Nephron progenitor cell (in vitro differentiated cells): Measurements from ENCODE around the gene SLC25A18.

ENCODE experiments used
- DNase-seq: peaks from one replicate; pipeline ENCODE4 v3.0.0; 2021
- H3K27ac Mint-ChIP-seq: 2 replicates; pipeline ENCODE4 v1.8.0; 2021; ENCODE audit warnings: mild to moderate bottlenecking, moderate library complexity, mixed read lengths
- H3K27me3 Mint-ChIP-seq: 2 replicates; pipeline ENCODE4 v1.8.0; 2021; ENCODE audit warnings: mild to moderate bottlenecking, low read depth, mixed read lengths; ENCODE audit not compliant: poor library complexity
- H3K36me3 Mint-ChIP-seq: 2 replicates; pipeline ENCODE4 v1.8.0; 2021; ENCODE audit warnings: low read depth, mixed read lengths
- H3K4me1 Mint-ChIP-seq: 2 replicates; pipeline ENCODE4 v1.8.0; 2021; ENCODE audit warnings: mixed read lengths
- H3K4me3 Mint-ChIP-seq: 2 replicates; pipeline ENCODE4 v1.8.0; 2021; ENCODE audit warnings: mild to moderate bottlenecking, moderate library complexity, mixed read lengths
- H3K9me3 Mint-ChIP-seq: 2 replicates; pipeline ENCODE4 v1.8.0; 2021; ENCODE audit warnings: mild to moderate bottlenecking, moderate library complexity, mixed read lengths
- TF ChIP-seq, protein P1 (sequence below): fragments of 200-600 bp; sonication (generic); IDR thresholded peaks from 2 replicates; pipeline ENCODE4 v1.5.0; 2021; ENCODE audit warnings: antibody characterized with exemption

The SLC25A18 gene

DNA sequence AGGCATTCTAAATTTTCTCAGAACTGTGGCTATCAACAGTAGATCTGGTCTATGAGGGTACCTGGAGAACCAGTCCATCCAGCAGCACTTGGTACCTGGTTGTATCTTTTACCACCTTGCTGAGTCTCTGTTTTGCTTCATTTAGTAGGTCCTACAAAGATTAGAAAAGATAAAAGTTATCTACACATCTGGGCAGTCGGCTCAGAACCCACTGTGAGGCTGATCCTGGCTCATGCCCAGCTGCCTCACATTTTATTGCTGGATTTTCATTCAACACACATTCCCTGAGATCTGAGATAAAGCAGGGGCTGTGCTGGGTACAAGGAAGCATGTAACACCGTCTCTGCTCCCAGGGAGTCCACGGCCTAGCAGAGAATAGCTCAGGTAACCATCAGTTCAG lies 37.7 kb downstream of the SLC25A18 start:
- Mint-ChIP-seq H3K27ac (peak overlapping the region; percentile 95), H3K4me3 (no peak overlapping the region), H3K9me3 (peaks cover 8% of the 10 kb centered on the region), H3K27me3 (no peaks in the 10 kb centered on the region), H3K36me3 (peaks cover 45% of the 10 kb centered on the region), H3K4me1 (peaks cover 5% of the 10 kb centered on the region)
- TF ChIP-seq, protein P1, sequence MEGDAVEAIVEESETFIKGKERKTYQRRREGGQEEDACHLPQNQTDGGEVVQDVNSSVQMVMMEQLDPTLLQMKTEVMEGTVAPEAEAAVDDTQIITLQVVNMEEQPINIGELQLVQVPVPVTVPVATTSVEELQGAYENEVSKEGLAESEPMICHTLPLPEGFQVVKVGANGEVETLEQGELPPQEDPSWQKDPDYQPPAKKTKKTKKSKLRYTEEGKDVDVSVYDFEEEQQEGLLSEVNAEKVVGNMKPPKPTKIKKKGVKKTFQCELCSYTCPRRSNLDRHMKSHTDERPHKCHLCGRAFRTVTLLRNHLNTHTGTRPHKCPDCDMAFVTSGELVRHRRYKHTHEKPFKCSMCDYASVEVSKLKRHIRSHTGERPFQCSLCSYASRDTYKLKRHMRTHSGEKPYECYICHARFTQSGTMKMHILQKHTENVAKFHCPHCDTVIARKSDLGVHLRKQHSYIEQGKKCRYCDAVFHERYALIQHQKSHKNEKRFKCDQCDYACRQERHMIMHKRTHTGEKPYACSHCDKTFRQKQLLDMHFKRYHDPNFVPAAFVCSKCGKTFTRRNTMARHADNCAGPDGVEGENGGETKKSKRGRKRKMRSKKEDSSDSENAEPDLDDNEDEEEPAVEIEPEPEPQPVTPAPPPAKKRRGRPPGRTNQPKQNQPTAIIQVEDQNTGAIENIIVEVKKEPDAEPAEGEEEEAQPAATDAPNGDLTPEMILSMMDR: no peak
- no peak for DNase-seq

DNA sequence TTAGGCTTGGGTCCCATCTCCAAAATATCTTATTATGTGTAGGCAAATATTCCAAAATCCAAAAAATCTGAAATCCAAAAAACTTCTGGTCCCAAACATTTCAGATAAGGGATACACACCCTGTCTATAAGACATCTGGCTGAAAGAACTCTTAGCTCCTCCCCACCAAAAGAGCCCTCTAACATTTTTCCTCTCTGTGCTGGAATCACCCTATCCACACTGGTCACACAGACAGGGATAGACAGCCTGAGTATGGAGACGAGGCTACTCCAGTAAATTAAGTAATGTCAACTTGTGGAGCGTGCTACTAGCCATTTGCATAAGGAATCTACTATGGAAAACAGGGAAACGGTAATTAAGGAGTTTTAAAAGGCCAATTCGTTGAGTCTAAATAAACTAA lies 40.4 kb downstream of the SLC25A18 start:
- DNase-seq: no peak
- H3K4me1 Mint-ChIP-seq: no peaks in the 10 kb centered on the region
- TF ChIP-seq, protein P1: no peak
- no peak overlapping the region for H3K27ac Mint-ChIP-seq
- no peaks in the 10 kb centered on the region for H3K27me3 Mint-ChIP-seq
- H3K4me3 Mint-ChIP-seq: no peak overlapping the region
- peaks cover 19% of the 10 kb centered on the region for H3K36me3 Mint-ChIP-seq
- no peaks in the 10 kb centered on the region for H3K9me3 Mint-ChIP-seq

DNA sequence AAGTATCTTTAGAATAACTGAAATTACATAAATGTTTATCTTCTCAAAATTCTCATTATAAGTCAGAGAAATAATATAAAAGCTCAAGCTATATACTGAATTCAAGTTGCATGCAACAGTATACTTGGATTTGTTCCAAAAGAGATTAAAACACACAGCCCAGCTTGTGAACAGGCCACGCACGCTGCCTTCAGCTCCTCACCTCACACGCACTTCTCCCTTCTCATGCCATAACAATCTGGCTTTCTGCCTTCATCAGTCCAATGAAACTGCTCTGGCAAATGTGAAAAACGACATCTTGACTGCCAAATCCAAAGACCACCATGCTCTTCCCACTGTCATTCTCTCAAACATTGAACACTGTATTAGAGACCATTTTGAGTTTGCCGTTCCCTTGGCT lies 43.2 kb downstream of the SLC25A18 start:
- Mint-ChIP-seq H3K9me3 (no peaks in the 10 kb centered on the region), H3K36me3 (peaks cover 24% of the 10 kb centered on the region), H3K4me3 (no peak overlapping the region), H3K4me1 (no peaks in the 10 kb centered on the region), H3K27me3 (no peaks in the 10 kb centered on the region), H3K27ac (no peak overlapping the region)
- DNase-seq: no peak
- TF ChIP-seq, protein P1: no peak

DNA sequence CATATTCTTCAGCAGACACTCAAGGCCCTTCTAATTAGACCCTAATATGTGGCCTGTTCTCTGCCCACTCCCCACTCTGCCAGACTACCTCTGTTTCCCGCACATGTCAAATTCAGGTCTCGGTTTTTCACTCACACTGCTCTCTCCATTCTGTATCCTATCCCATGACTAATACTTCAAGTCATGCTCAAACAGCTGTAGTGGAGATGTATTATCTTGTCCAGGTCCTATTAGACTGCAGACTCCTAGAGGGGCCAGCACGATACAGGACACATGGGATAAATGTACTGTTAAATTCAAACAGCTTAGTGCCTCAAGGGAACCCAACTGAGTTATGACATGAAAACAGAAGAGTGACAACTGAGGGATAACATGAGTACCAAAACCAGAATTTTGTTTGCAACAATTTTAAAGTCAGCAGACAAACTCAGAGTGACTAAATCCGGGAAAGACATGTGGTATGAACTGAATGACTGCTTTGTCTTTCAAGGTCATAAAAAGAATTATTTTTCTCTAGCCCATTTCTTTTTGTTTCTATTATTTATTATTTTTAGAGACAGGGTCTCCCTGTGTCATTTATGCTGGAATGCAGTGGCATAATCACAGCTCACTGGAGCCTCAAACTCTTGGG lies 44.7 kb downstream of the SLC25A18 start:
- H3K27me3 Mint-ChIP-seq: no peaks in the 10 kb centered on the region
- H3K4me1 Mint-ChIP-seq: no peaks in the 10 kb centered on the region
- DNase-seq: no peak
- no peaks in the 10 kb centered on the region for H3K9me3 Mint-ChIP-seq
- peaks cover 39% of the 10 kb centered on the region for H3K36me3 Mint-ChIP-seq
- H3K27ac Mint-ChIP-seq: peak overlapping the region; percentile 43
- no peak overlapping the region for H3K4me3 Mint-ChIP-seq
- TF ChIP-seq, protein P1: no peak

DNA sequence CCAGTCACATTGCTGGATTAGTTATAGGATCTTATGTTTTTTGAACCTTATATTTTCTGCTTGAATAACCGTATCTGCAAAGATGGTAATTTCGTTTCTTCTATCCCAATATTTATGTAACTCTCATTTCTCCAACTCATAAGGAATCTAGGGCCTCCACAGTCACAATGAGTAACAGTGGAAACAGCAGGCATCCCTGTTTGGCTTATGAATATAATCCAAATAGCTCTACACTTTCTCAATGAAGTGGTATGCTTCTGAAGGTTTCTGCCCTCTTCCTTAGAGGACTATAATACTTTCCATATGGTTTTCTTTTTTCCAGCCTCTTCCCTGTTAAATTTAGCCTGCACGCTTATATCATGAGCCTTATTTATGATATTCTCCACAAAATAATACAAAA lies 48.8 kb downstream of the SLC25A18 start:
- peak overlapping the region; percentile 36 for H3K27ac Mint-ChIP-seq
- TF ChIP-seq, protein P1: no peak

DNA sequence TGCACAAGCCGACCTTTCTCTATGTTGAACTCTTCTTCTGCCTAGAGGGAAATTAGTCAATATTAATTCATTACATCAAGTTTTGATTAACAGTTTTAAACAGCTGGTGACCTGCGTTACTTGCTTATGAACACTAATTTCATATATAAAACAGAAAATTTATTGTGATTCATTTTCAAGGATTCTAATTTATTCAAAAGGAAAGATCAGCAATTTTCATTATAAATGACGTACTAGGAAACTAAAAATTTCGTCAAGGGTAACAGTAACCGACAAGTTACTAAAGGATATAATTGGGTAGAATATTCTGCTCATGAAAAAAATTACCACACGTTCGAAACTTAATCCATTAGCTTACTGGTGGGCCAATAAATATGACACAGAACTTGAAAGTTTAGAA lies 50.0 kb downstream of the SLC25A18 start:
- H3K9me3 Mint-ChIP-seq: no peaks in the 10 kb centered on the region
- DNase-seq: no peak
- no peak overlapping the region for H3K4me3 Mint-ChIP-seq
- TF ChIP-seq, protein P1: no peak
- peaks cover 70% of the 10 kb centered on the region for H3K36me3 Mint-ChIP-seq
- H3K27ac Mint-ChIP-seq: peak overlapping the region; percentile 95
- no peaks in the 10 kb centered on the region for H3K4me1 Mint-ChIP-seq
- H3K27me3 Mint-ChIP-seq: no peaks in the 10 kb centered on the region

More for the DNA sequence above, 48.8 kb downstream of the SLC25A18 start:
- no peaks in the 10 kb centered on the region for H3K27me3 Mint-ChIP-seq
- peaks cover 58% of the 10 kb centered on the region for H3K36me3 Mint-ChIP-seq
- no peaks in the 10 kb centered on the region for H3K4me1 Mint-ChIP-seq
- H3K9me3 Mint-ChIP-seq: no peaks in the 10 kb centered on the region
- H3K4me3 Mint-ChIP-seq: no peak overlapping the region
- no peak for DNase-seq
